Skeletal muscle satellite cell (primary cell): ENCODE measurements around the gene PDZD2.
"Not testable (repeated sequence)": the region's sequence is repeated elsewhere in the genome, so short reads cannot be mapped to it uniquely, and the experiment has no call there.

Experiments used
- H3K27me3 ChIP-seq: 2 replicates; pipeline ENCODE4 v1.7.0; 2013; ENCODE audit warnings: low read length; ENCODE audit not compliant: control insufficient read depth, insufficient read depth
- H3K36me3 ChIP-seq: 2 replicates; pipeline ENCODE4 v1.7.0; 2013; ENCODE audit warnings: mild to moderate bottlenecking, control low read depth, low read length; ENCODE audit not compliant: insufficient read depth
- H3K4me1 ChIP-seq: 2 replicates; pipeline ENCODE4 v1.7.0; 2013; ENCODE audit warnings: low read length; ENCODE audit not compliant: control insufficient read depth, insufficient read depth
- H3K4me2 ChIP-seq: 2 replicates; pipeline ENCODE4 v1.7.0; 2013; ENCODE audit warnings: mild to moderate bottlenecking, low read length
- H3K4me3 ChIP-seq: 2 replicates; pipeline ENCODE4 v1.7.0; 2013; ENCODE audit warnings: low read length
- H3K9ac ChIP-seq: 2 replicates; pipeline ENCODE4 v1.7.0; 2013; ENCODE audit warnings: mild to moderate bottlenecking, low read depth, low read length, moderate library complexity
- H3K9me3 ChIP-seq: replicated peaks from 2 replicates; pipeline ENCODE4 v1.7.0; 2013; ENCODE audit warnings: mild to moderate bottlenecking, control low read depth, low read length

Gene PDZD2

DNA sequence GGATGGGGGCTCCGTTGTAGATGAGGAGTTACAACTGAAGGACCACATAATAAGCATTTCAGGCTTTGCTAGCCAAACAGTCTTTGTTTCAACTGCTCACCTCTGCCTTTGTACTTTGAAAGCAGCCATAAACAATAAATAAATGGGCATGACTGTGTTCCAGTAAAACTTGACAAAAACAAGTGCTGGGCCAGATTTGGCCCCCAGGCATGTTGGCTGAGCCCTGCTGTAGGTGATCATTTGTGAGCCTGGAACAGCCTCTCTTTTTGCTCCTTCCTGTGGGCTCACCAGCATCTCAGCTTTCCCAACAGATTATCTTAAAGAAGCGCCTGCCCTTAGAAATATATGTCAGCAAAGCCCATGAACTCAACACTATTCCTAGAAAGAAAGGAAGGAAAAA, 385.8 kb downstream of the PDZD2 start:
- no peak overlapping the region for H3K4me3 ChIP-seq
- H3K36me3 ChIP-seq: no peaks in the 10 kb centered on the region
- no peaks in the 10 kb centered on the region for H3K9me3 ChIP-seq
- peaks cover 27% of the 10 kb centered on the region for H3K4me1 ChIP-seq
- H3K27me3 ChIP-seq: peaks cover 17% of the 10 kb centered on the region
- no peak overlapping the region for H3K4me2 ChIP-seq
- no peak overlapping the region for H3K9ac ChIP-seq

DNA sequence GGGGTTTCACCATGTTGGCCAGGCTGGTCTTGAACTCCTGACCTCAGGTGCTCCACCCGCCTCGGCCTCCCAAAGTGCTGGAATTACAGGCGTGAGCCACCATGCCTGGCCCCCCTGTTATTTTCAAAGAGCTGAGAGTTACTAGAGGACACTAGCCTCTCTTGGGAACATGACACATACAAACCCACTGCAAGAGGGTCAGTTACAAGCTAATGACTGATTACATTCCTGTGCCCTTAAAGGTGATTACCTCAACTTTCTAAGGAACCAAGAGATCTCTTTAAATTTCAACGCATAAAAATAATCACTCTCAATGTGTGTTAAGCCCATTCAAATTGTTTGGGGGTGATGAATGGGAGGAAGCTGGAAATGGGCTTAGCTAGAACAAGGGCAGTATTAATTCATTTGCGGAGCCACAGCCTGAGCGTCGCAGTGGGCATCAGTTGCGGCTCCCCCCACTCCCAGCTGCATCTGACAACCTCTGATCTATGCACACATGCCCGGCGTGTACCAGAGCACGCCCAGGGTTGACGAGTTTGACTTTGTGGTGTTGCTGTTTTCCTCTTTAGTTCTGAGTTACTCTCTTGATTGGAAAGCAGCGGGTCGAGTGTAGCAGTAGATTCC, 388.3 kb downstream of the PDZD2 start:
- peak overlapping the region; percentile 32 for H3K4me3 ChIP-seq
- H3K9me3 ChIP-seq: no peaks in the 10 kb centered on the region
- H3K9ac ChIP-seq: peak overlapping the region; percentile 6

DNA sequence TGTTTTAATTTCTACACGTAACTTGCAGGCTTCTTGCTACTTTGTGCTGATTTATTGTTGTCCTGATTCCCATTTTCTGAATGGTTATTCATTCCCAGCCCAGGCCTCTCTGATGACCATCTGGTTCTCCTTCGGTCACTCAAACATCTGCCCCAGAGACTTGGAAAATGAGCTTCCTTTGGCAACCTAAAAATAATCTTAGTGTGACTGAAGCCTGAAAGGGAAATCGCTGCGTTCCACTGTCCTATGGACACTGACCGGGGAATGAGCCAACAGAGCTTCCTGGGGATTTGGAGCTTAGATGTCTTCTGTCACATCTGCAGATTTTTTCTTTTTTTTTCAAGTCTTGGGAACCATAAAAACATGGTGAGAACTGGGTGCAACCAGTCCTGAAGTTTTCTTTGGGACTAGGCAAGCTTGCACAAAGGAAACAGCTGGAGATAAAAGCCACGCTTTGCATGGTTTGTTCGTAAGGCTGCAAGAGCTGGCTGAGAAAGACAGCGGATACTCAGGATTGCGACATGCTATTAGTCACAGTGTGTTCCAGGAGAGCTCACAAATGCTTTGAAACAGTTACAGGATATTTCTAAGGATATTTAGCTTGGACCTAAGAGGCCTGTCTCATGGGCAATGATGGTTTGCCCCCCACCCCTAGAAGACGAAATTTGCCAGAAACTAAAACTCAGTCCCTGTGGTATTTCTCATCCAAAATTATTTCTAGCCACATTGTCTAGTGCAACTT, 389.0 kb downstream of the PDZD2 start:
- H3K4me3 ChIP-seq: peak overlapping the region; percentile 32
- H3K4me1 ChIP-seq: peaks cover 47% of the 10 kb centered on the region
- H3K36me3 ChIP-seq: no peaks in the 10 kb centered on the region
- peak overlapping the region; percentile 76 for H3K4me2 ChIP-seq
- H3K9ac ChIP-seq: peak overlapping the region; percentile 6
- no peaks in the 10 kb centered on the region for H3K9me3 ChIP-seq
- H3K27me3 ChIP-seq: peaks cover 12% of the 10 kb centered on the region

More for the DNA sequence above, 388.3 kb downstream of the PDZD2 start:
- peaks cover 15% of the 10 kb centered on the region for H3K27me3 ChIP-seq
- no peaks in the 10 kb centered on the region for H3K36me3 ChIP-seq
- peaks cover 43% of the 10 kb centered on the region for H3K4me1 ChIP-seq
- peak overlapping the region; percentile 76 for H3K4me2 ChIP-seq

DNA sequence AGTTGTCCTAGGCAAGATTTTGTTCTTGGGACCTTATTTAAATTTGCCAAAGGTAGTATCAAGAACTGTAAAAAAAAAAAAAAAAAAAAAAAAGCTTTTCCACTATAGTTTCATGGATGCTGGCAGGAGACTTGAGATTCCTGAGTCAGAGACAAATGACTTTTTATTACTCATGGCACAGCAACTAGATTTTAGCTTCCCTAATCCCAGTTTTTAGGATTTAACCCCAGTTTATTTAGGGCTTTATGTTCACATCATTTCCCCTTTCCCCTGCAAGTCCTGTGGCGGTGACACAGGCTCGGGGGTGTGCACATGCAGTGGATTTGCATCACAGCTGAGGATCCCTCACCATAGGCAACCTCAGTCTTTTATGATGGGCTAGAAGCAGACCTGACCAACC, 390.3 kb downstream of the PDZD2 start:
- Histone ChIP-seq H3K4me3 (no peak overlapping the region), H3K27me3 (no peaks in the 10 kb centered on the region), H3K36me3 (no peaks in the 10 kb centered on the region), H3K4me2 (peak overlapping the region; percentile 41), H3K4me1 (peaks cover 53% of the 10 kb centered on the region), H3K9me3 (no peaks in the 10 kb centered on the region), H3K9ac (no peak overlapping the region)

DNA sequence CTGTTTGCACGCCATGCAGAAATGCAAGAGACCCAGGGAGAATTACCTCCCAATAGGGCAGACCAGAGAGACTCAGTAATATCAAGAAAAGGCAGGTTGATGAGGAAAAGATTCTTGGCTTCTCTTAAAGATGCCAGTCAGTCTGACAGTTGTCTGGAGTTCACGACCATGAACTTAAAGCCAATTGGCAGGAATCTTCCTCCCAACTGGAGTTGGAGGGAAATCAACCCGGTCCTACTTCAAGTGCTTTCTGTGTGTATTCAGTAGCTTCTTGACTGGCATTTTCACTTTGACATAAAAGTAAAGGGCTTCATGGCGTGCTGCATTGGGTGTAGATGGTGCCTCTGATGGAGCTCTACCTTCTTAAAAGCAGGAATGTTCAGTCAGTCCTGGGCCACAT, 390.9 kb downstream of the PDZD2 start:
- Histone ChIP-seq H3K4me2 (peak overlapping the region; percentile 3), H3K9me3 (no peaks in the 10 kb centered on the region), H3K4me1 (peaks cover 53% of the 10 kb centered on the region), H3K4me3 (no peak overlapping the region), H3K27me3 (no peaks in the 10 kb centered on the region), H3K9ac (no peak overlapping the region), H3K36me3 (no peaks in the 10 kb centered on the region)

DNA sequence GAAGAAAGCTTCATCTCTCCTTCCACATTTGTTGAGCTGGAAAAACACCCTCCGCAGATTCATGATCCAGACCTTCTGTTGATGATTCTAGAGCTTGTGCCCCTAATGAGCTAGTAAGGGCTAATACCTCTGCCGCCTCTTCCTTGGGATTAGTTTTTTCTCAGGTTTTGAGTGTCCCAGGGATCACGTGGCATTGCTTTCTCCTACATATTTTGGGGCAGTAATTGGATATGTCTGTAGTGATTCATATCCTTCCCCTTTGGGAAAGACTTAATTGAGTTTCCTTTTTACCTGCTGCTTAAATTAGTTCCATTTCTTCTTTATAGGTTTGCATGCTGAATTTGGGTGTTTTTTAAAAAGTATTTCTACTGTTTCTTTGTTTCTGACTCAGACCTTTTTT, 391.3 kb downstream of the PDZD2 start:
- H3K36me3 ChIP-seq: no peaks in the 10 kb centered on the region
- H3K9ac ChIP-seq: no peak overlapping the region
- H3K9me3 ChIP-seq: no peaks in the 10 kb centered on the region
- no peak overlapping the region for H3K4me2 ChIP-seq
- peaks cover 53% of the 10 kb centered on the region for H3K4me1 ChIP-seq
- no peaks in the 10 kb centered on the region for H3K27me3 ChIP-seq
- H3K4me3 ChIP-seq: no peak overlapping the region

DNA sequence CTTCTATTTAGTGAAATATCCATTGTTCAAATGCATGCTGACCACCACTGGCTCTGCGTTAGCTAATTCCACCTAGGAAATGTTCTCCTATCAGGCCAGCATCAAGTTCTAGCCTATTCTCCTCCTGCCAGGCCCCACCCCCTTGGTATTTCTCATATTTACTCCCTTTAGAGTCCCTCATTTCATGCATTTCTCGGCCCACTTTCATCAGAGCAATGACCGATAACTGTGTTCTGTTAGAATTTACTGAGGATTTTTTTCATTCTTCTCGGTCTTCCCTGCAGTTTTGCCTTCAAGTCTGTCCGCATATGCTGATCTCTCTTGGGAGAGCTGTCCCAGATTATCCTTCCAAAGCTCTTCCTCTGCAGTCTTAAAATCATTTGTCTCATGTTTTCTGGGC, 391.8 kb downstream of the PDZD2 start:
- H3K9me3 ChIP-seq: no peaks in the 10 kb centered on the region
- peaks cover 53% of the 10 kb centered on the region for H3K4me1 ChIP-seq
- H3K36me3 ChIP-seq: no peaks in the 10 kb centered on the region
- H3K4me2 ChIP-seq: no peak overlapping the region
- H3K9ac ChIP-seq: no peak overlapping the region
- no peak overlapping the region for H3K4me3 ChIP-seq
- H3K27me3 ChIP-seq: no peaks in the 10 kb centered on the region

DNA sequence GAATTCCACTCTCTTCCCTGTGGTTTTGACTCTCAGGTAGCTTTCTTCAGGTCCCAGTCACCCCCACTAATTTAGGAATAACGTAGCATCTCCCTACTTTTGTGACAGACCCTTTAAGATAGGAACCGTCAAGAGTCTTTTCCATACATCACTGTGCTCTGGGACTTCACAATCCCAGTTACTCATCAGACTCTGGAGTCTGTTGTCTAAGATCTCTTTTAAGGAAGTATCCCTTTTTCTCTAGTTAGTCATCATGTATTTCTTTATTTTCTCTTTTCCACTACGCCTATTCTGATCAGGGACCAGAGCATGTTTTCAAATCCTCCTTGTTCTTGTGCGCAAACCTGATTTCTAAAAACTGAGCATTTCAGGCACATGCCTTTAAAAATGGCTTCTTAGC, 392.2 kb downstream of the PDZD2 start:
- Histone ChIP-seq H3K9ac (no peak overlapping the region), H3K4me2 (no peak overlapping the region), H3K9me3 (no peaks in the 10 kb centered on the region), H3K4me1 (peaks cover 53% of the 10 kb centered on the region), H3K27me3 (no peaks in the 10 kb centered on the region), H3K36me3 (no peaks in the 10 kb centered on the region), H3K4me3 (no peak overlapping the region)

DNA sequence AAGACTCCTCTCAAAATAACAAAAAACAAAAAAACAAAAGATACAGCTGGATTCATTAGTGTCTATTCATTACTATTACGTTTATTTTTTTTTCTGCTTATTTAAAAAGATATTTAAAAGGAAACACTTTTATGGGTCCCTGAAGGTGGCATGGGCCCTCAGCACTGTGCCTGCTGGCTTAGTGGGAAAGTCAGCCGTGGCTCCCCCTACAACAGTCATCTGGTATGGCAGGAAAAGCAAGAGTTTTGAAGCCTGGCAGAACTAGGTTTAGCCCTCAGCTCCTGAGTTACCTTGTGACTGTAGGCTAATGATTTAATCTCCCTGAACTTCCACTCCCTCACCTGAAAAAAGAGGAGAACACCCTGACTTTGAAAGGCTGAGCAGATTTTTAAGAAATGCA, 399.6 kb downstream of the PDZD2 start:
- Histone ChIP-seq H3K4me3 (no peak overlapping the region), H3K9me3 (no peaks in the 10 kb centered on the region), H3K4me2 (no peak overlapping the region), H3K4me1 (no peaks in the 10 kb centered on the region), H3K36me3 (no peaks in the 10 kb centered on the region), H3K27me3 (peaks cover 19% of the 10 kb centered on the region), H3K9ac (no peak overlapping the region)

DNA sequence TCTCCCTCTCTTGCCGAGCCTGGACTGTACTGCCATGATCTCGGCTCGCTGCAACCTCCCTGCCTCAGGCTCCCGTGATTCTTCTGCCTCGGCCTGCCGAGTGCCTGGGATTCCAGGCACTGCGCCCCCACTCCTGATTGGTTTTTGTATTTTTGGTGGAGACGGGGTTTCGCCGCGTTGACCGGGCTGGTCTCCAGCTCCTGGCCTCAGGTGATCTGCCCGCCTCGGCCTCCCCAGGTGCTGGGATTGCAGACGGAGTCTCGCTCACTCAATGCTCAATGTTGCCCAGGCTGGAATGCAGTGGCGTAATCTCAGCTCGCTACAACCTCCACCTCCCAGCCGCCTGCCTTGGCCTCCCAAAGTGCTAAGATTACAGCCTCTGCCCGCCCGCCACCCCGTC, 400.2 kb downstream of the PDZD2 start:
- H3K9me3 ChIP-seq, H3K9ac ChIP-seq, H3K4me3 ChIP-seq, H3K36me3 ChIP-seq, H3K4me2 ChIP-seq, H3K4me1 ChIP-seq: not testable (repeated sequence)
- H3K27me3 ChIP-seq: peaks cover 19% of the 10 kb centered on the region

DNA sequence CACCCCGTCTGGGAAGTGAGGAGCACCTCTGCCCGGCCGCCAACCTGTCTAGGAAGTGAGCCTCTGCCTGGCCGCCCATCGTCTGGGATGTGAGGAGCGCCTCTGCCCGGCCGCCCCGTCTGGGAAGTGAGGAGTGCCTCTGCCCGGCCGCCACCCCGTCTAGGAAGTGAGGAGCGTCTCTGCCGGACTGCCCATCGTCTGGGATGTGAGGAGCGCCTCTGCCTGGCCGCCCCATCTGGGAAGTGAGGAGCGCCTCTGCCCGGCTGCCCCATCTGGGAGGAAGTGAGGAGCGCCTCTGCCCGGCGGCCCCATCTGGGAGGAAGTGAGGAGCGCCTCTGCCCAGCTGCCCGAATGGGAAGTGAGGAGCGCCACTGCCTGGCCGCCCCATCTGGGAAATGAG, 400.7 kb downstream of the PDZD2 start:
- H3K9me3 ChIP-seq, H3K9ac ChIP-seq: not testable (repeated sequence)
- peaks cover 19% of the 10 kb centered on the region for H3K27me3 ChIP-seq

DNA sequence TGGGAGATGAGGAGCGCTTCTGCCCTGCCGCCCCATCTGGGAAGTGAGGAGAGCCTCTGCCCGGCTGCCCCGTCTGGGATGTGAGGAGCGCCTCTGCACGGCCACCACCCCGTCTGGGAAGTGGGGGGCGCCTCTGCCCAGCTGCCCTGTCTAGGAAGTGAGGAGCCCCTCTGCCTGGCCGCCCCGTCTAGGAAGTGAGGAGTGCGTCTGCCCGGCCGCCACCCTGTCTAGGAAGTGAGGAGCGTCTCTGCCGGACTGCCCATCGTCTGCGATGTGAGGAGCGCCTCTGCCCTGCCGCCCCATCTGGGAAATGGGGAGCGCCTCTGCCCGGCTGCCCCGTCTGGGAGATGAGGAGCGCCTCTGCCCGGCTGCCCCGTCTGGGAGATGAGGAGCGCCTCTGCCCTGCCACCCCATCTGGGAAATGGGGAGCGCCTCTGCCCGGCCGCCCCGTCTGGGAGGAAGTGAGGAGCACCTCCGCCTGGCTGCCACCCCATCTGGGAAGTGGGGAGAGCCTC, 401.3 kb downstream of the PDZD2 start:
- H3K36me3 ChIP-seq, H3K9ac ChIP-seq, H3K4me2 ChIP-seq, H3K4me3 ChIP-seq, H3K9me3 ChIP-seq: not testable (repeated sequence)
- peaks cover 19% of the 10 kb centered on the region for H3K27me3 ChIP-seq
- H3K4me1 ChIP-seq: peaks cover 10% of the 10 kb centered on the region

More for the DNA sequence above, 400.7 kb downstream of the PDZD2 start:
- H3K4me3 ChIP-seq, H3K36me3 ChIP-seq, H3K4me1 ChIP-seq, H3K4me2 ChIP-seq: not testable (repeated sequence)
